ENCODE results near the gene BLCAP. TPM values are rescaled to one million over a fixed set of nuclear protein-coding genes. Genes with fewer than 3 reads are reported as not detected.
A peak's percentile ranks its signal among the peaks of the same experiment; 100 is the strongest.

Gene BLCAP
- 148 TPM for total RNA-seq
- long read RNA-seq, transcript BLCAP-215 (2 exons, 2,017 nt), result major isoform, 464 of 540 reads
- long read RNA-seq, partial matches to known transcripts, result 0 of 540 reads
- long read RNA-seq, other reads (novel, unspliced or antisense), result 73 of 540 reads

GRCh38 chr20:37527638-37528445 lies at the start of gene BLCAP:
Gene BLCAP, minus strand, starts transcription at chr20:37527876. Its CDS starts 8,702 bp downstream, at chr20:37519174.
- DNase-seq (ENCODE audit: low spot score), result peak; percentile 96

- DNase-seq (ENCODE audit: low spot score), result peak; percentile 26
Measured at GRCh38 chr20:37577436-37577835, 49.8 kb upstream of the BLCAP start.

GRCh38 chr20:37576911-37577310 lies 49.2 kb upstream of the BLCAP start:
- peak; percentile 65 for DNase-seq (ENCODE audit: low spot score)

- DNase-seq (ENCODE audit: low spot score), result peak; percentile 16
Measured at GRCh38 chr20:37575884-37576283, 48.2 kb upstream of the BLCAP start.

GRCh38 chr20:37574199-37574890 lies 46.7 kb upstream of the BLCAP start:
- peak; percentile 85 for DNase-seq (ENCODE audit: low spot score)

- peak; percentile 26 for DNase-seq (ENCODE audit: low spot score)
Measured at GRCh38 chr20:37573626-37574198, 46.0 kb upstream of the BLCAP start.

- peak; percentile 26 for DNase-seq (ENCODE audit: low spot score)
Measured at GRCh38 chr20:37571033-37571432, 43.4 kb upstream of the BLCAP start.

GRCh38 chr20:37570419-37570818 lies 42.7 kb upstream of the BLCAP start:
- DNase-seq (ENCODE audit: low spot score), result no peak

GRCh38 chr20:37567671-37568588 lies 40.3 kb upstream of the BLCAP start:
- DNase-seq (ENCODE audit: low spot score), result peak; percentile 30

- peak; percentile 60 for DNase-seq (ENCODE audit: low spot score)
Measured at GRCh38 chr20:37567331-37567665, 39.6 kb upstream of the BLCAP start.

GRCh38 chr20:37566590-37567330 lies 39.1 kb upstream of the BLCAP start:
- peak; percentile 35 for DNase-seq (ENCODE audit: low spot score)

- DNase-seq (ENCODE audit: low spot score), result peak; percentile 68
Measured at GRCh38 chr20:37565134-37565811, 37.6 kb upstream of the BLCAP start.

- DNase-seq (ENCODE audit: low spot score), result peak; percentile 89
Measured at GRCh38 chr20:37564388-37565133, 36.9 kb upstream of the BLCAP start.

- DNase-seq (ENCODE audit: low spot score), result no peak
Measured at GRCh38 chr20:37564016-37564387, 36.3 kb upstream of the BLCAP start.

- peak; percentile 72 for DNase-seq (ENCODE audit: low spot score)
Measured at GRCh38 chr20:37562695-37563480, 35.2 kb upstream of the BLCAP start.

- DNase-seq (ENCODE audit: low spot score), result no peak
Measured at GRCh38 chr20:37560629-37561028, 33.0 kb upstream of the BLCAP start.

- peak; percentile 57 for DNase-seq (ENCODE audit: low spot score)
Measured at GRCh38 chr20:37559312-37560027, 31.8 kb upstream of the BLCAP start.
